IMR-90 (cell line): ENCODE measurements around the gene INPP1.
"Not testable (repeated sequence)": the region's sequence is repeated elsewhere in the genome, so short reads cannot be mapped to it uniquely, and the experiment has no call there.

Experiments
- CEBPB ChIP-seq: IDR thresholded peaks from 2 replicates; pipeline ENCODE4 v1.6.1; 2012; ENCODE audit warnings: low read depth, low read length, improper control_type of control experiment
- FOS ChIP-seq: fragments of 150-350 bp; IDR thresholded peaks from 2 replicates; pipeline ENCODE4 v1.6.1; 2016; ENCODE audit warnings: low read depth, low read length
- MAZ ChIP-seq: IDR thresholded peaks from 2 replicates; pipeline ENCODE4 v1.6.1; 2012; ENCODE audit warnings: low read depth, mild to moderate bottlenecking, low read length, improper control_type of control experiment, moderate library complexity, borderline replicate concordance
- POLR2A ChIP-seq: IDR thresholded peaks from 2 replicates; pipeline ENCODE4 v1.6.1; 2012; ENCODE audit warnings: mild to moderate bottlenecking, low read depth, low read length
- RCOR1 ChIP-seq: IDR thresholded peaks from 2 replicates; pipeline ENCODE4 v1.6.1; 2012; ENCODE audit warnings: mild to moderate bottlenecking, low read length, improper control_type of control experiment; ENCODE audit not compliant: insufficient replicate concordance
- RFX5 ChIP-seq: IDR thresholded peaks from 2 replicates; pipeline ENCODE4 v1.8.0; 2012; ENCODE audit warnings: low read depth, mild to moderate bottlenecking, low read length, moderate library complexity
- SMC3 ChIP-seq: fragments of 150-350 bp; IDR thresholded peaks from 2 replicates; pipeline ENCODE4 v1.6.1; 2016; ENCODE audit warnings: low read depth, mild to moderate bottlenecking, antibody characterized with exemption, low read length, moderate library complexity
- TF ChIP-seq, protein P1 (sequence below): conservative IDR thresholded peaks from 2 replicates; pipeline ENCODE4 v1.5.1; 2012; ENCODE audit warnings: mild to moderate bottlenecking, low read depth, low read length, improper control_type of control experiment
- TF ChIP-seq, protein P2 (sequence below): fragments of 150-350 bp; IDR thresholded peaks from 2 replicates; pipeline ENCODE4 v1.6.1; 2017; ENCODE audit warnings: mild to moderate bottlenecking, antibody characterized with exemption, low read length, low read depth

DNA sequence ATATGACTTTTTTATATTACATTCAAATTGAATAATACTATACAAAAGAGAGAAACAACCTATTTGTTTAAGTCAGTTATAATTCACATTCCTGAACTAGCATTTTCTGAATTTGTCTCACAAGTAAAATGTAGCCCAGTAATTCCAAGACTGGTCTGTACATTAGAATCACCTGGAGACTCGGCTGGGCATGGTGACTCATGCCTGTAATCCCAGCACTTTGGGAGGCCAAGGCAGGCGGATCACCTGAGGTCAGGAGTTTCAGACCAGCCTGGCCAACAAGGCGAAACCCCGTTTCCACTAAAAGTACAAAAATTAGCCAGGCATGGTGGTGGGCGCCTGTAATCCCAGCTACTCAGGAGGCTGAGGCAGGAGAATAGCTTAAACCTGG, 30.8 kb upstream of the INPP1 start:
- TF ChIP-seq, protein P1, sequence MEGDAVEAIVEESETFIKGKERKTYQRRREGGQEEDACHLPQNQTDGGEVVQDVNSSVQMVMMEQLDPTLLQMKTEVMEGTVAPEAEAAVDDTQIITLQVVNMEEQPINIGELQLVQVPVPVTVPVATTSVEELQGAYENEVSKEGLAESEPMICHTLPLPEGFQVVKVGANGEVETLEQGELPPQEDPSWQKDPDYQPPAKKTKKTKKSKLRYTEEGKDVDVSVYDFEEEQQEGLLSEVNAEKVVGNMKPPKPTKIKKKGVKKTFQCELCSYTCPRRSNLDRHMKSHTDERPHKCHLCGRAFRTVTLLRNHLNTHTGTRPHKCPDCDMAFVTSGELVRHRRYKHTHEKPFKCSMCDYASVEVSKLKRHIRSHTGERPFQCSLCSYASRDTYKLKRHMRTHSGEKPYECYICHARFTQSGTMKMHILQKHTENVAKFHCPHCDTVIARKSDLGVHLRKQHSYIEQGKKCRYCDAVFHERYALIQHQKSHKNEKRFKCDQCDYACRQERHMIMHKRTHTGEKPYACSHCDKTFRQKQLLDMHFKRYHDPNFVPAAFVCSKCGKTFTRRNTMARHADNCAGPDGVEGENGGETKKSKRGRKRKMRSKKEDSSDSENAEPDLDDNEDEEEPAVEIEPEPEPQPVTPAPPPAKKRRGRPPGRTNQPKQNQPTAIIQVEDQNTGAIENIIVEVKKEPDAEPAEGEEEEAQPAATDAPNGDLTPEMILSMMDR, result not testable (repeated sequence)
- not testable (repeated sequence) for TF ChIP-seq CEBPB, FOS, MAZ, SMC3, POLR2A, RFX5, RCOR1
- TF ChIP-seq, protein P2, sequence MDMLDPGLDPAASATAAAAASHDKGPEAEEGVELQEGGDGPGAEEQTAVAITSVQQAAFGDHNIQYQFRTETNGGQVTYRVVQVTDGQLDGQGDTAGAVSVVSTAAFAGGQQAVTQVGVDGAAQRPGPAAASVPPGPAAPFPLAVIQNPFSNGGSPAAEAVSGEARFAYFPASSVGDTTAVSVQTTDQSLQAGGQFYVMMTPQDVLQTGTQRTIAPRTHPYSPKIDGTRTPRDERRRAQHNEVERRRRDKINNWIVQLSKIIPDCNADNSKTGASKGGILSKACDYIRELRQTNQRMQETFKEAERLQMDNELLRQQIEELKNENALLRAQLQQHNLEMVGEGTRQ, result not testable (repeated sequence)
